ENCODE data around the gene GPR141. TPM values are rescaled to one million over a fixed set of nuclear protein-coding genes. Genes with fewer than 3 reads are reported as not detected.

The GPR141 gene
- polyA plus RNA-seq, 1 donor (not counting 4 experiments of a cell fraction or from before 2014, with no cell fraction given): not detected

GRCh38 chr7:37657816-37658215 is 25.8 kb upstream of the GPR141 start:
- no peaks in the 10 kb centered on the region for H3K9me1 ChIP-seq (ENCODE audit: control insufficient read depth, extremely low read depth, insufficient read depth, low read length)
- no peak overlapping the region for H3K9ac ChIP-seq (ENCODE audit: control insufficient read depth, extremely low read depth, insufficient read depth, low read length)
- no peak overlapping the region for H2AFZ ChIP-seq (ENCODE audit: control insufficient read depth, low read length)
- TF ChIP-seq EZH2 (IDR thresholded peaks at IDR 0.05; ENCODE audit: low read length) (no peak), CTCF (optimal IDR thresholded peaks at IDR 0.05 in 1 of 3, IDR thresholded peaks at IDR 0.05 in 1 of 3, conservative IDR thresholded peaks at IDR 0.05 in 1 of 3; ENCODE audit: extremely low read depth in 1 of 3, insufficient read depth in 2 of 3, low read length in 3 of 3) (no peak)
- H3K27ac ChIP-seq (ENCODE audit: control insufficient read depth, insufficient read depth, low read length): no peak overlapping the region
- H3K4me1 ChIP-seq (ENCODE audit: control insufficient read depth, extremely low read depth, insufficient read depth, low read length): no peaks in the 10 kb centered on the region
- dilution Hi-C loops (cut with MboI; ENCODE audit: extremely low pct_ligation_motif_present, low sequenced_read_pairs): no loop called here
- no peaks in the 10 kb centered on the region for H3K27me3 ChIP-seq (ENCODE audit: control insufficient read depth, extremely low read depth, insufficient read depth, low read length)
- no peaks in the 10 kb centered on the region for H3K9me3 ChIP-seq (ENCODE audit: control insufficient read depth, low read depth, low read length)
- no peak overlapping the region for H3K4me2 ChIP-seq (ENCODE audit: control insufficient read depth, extremely low read depth, insufficient read depth, low read depth, low read length)
- no peaks in the 10 kb centered on the region for H3K36me3 ChIP-seq (ENCODE audit: control insufficient read depth in 2 of 2, extremely low read depth in 1 of 2, insufficient read depth in 2 of 2, low read length in 2 of 2)
- H4K20me1 ChIP-seq (ENCODE audit: control insufficient read depth, extremely low read depth, insufficient read depth, low read length): no peaks in the 10 kb centered on the region
- DNase-seq (ENCODE audit: low read depth, low spot score) (no peak), FAIRE-seq (no peak)
- H3K79me2 ChIP-seq (ENCODE audit: control insufficient read depth, insufficient read depth, low read length): no peaks in the 10 kb centered on the region
- no peak overlapping the region for H3K4me3 ChIP-seq (ENCODE audit: control insufficient read depth in 2 of 3, extremely low read depth in 1 of 3, insufficient read depth in 2 of 3, low read depth in 1 of 3, low read length in 3 of 3)

DNA sequence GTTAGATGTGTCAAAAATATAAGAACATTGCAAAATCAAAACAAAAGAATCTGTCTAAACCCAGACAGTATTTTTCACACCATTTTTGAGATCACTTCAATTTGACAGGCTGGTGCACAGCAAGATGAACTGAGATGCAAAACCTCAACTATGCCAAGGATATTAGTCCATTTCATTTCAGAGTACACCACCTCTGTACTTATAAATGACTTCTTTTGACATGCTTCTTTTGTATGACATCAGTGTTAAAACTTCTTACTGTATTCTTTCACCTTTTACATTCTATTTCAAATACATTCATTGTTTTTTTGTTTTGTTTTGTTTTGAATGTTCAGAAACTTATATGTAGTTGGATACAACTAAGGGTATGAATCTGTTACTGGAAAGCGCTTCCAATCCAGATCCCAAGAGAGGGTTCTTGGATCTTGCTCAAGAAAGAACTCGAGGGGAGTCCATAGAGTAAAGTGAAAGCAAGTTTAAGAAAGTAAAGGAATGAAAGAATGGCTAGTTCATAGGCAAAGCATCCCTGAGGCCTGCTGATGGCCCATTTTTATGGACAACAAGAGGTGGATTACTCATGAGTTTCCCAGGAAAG is 23.5 kb upstream of the GPR141 start:
- Histone ChIP-seq H3K4me2 (ENCODE audit: control insufficient read depth, extremely low read depth, insufficient read depth, low read depth, low read length) (no peak overlapping the region), H3K9me3 (ENCODE audit: control insufficient read depth, low read depth, low read length) (no peaks in the 10 kb centered on the region), H3K27ac (ENCODE audit: control insufficient read depth, insufficient read depth, low read length) (no peak overlapping the region), H3K27me3 (ENCODE audit: control insufficient read depth, extremely low read depth, insufficient read depth, low read length) (no peaks in the 10 kb centered on the region), H2AFZ (ENCODE audit: control insufficient read depth, low read length) (no peak overlapping the region), H3K4me3 (ENCODE audit: control insufficient read depth in 2 of 3, extremely low read depth in 1 of 3, insufficient read depth in 2 of 3, low read depth in 1 of 3, low read length in 3 of 3) (no peak overlapping the region), H3K36me3 (ENCODE audit: control insufficient read depth in 2 of 2, extremely low read depth in 1 of 2, insufficient read depth in 2 of 2, low read length in 2 of 2) (no peaks in the 10 kb centered on the region), H3K9ac (ENCODE audit: control insufficient read depth, extremely low read depth, insufficient read depth, low read length) (no peak overlapping the region), H4K20me1 (ENCODE audit: control insufficient read depth, extremely low read depth, insufficient read depth, low read length) (no peaks in the 10 kb centered on the region), H3K9me1 (ENCODE audit: control insufficient read depth, extremely low read depth, insufficient read depth, low read length) (no peaks in the 10 kb centered on the region), H3K79me2 (ENCODE audit: control insufficient read depth, insufficient read depth, low read length) (no peaks in the 10 kb centered on the region), H3K4me1 (ENCODE audit: control insufficient read depth, extremely low read depth, insufficient read depth, low read length) (no peaks in the 10 kb centered on the region)
- dilution Hi-C loops (cut with MboI; ENCODE audit: extremely low pct_ligation_motif_present, low sequenced_read_pairs): no loop called here
- DNase-seq (ENCODE audit: low read depth, low spot score): no peak
- no peak for TF ChIP-seq EZH2 (IDR thresholded peaks at IDR 0.05; ENCODE audit: low read length)
- no peak for TF ChIP-seq CTCF (optimal IDR thresholded peaks at IDR 0.05 in 1 of 3, IDR thresholded peaks at IDR 0.05 in 1 of 3, conservative IDR thresholded peaks at IDR 0.05 in 1 of 3; ENCODE audit: extremely low read depth in 1 of 3, insufficient read depth in 2 of 3, low read length in 3 of 3)
- FAIRE-seq: no peak

All from keratinocyte (primary cell).